ENCODE data around the gene GLI3. TPM values are rescaled to one million over a fixed set of nuclear protein-coding genes. Genes with fewer than 3 reads are reported as not detected.

The GLI3 gene
- total RNA-seq, 2 experiments from 2014 or later = not detected

- H3K27ac Mint-ChIP-seq = no peak overlapping the region
These were observed 146.2 kb downstream of the GLI3 start for GRCh38 chr7:42090806-42091205.

GRCh38 chr7:42090056-42090455 is 147.0 kb downstream of the GLI3 start:
- H3K4me1 Mint-ChIP-seq (ENCODE audit: low read depth) = no peaks in the 10 kb centered on the region
- CTCF ChIA-PET = no interaction called here
- no peaks in the 10 kb centered on the region for H3K36me3 Mint-ChIP-seq (ENCODE audit: low read depth)
- H3K9me3 Mint-ChIP-seq (ENCODE audit: insufficient read depth) = no peaks in the 10 kb centered on the region
- no peaks in the 10 kb centered on the region for H3K27me3 Mint-ChIP-seq (ENCODE audit: low read depth)
- DNase-seq = no peak
- POLR2A ChIA-PET = no interaction called here
- H3K4me3 Mint-ChIP-seq = no peak overlapping the region
- ATAC-seq = no peak
- H3K27ac Mint-ChIP-seq = no peak overlapping the region

More at GRCh38 chr7:42090806-42091205, 146.2 kb downstream of the GLI3 start:
- no peaks in the 10 kb centered on the region for H3K4me1 Mint-ChIP-seq (ENCODE audit: low read depth)
- ATAC-seq = no peak
- no peaks in the 10 kb centered on the region for H3K27me3 Mint-ChIP-seq (ENCODE audit: low read depth)
- no peak overlapping the region for H3K4me3 Mint-ChIP-seq
- H3K36me3 Mint-ChIP-seq (ENCODE audit: low read depth) = no peaks in the 10 kb centered on the region
- ChIA-PET POLR2A (no interaction called here), CTCF (no interaction called here)
- no peak for DNase-seq
- no peaks in the 10 kb centered on the region for H3K9me3 Mint-ChIP-seq (ENCODE audit: insufficient read depth)

- POLR2A ChIA-PET = no interaction called here
These were observed 149.4 kb downstream of the GLI3 start for GRCh38 chr7:42087616-42088015.

GRCh38 chr7:42085531-42085930 is 151.5 kb downstream of the GLI3 start:
- Mint-ChIP-seq H3K27me3 (ENCODE audit: low read depth) (peaks cover 6% of the 10 kb centered on the region), H3K36me3 (ENCODE audit: low read depth) (no peaks in the 10 kb centered on the region), H3K9me3 (ENCODE audit: insufficient read depth) (no peaks in the 10 kb centered on the region), H3K4me1 (ENCODE audit: low read depth) (no peaks in the 10 kb centered on the region), H3K4me3 (no peak overlapping the region), H3K27ac (no peak overlapping the region)
- ATAC-seq = no peak
- DNase-seq = no peak
- ChIA-PET POLR2A (no interaction called here), CTCF (no interaction called here)

More at GRCh38 chr7:42087616-42088015, 149.4 kb downstream of the GLI3 start:
- CTCF ChIA-PET = no interaction called here
- Mint-ChIP-seq H3K4me1 (ENCODE audit: low read depth) (no peaks in the 10 kb centered on the region), H3K9me3 (ENCODE audit: insufficient read depth) (no peaks in the 10 kb centered on the region), H3K27me3 (ENCODE audit: low read depth) (no peaks in the 10 kb centered on the region), H3K27ac (no peak overlapping the region), H3K4me3 (no peak overlapping the region), H3K36me3 (ENCODE audit: low read depth) (no peaks in the 10 kb centered on the region)
- no peak for ATAC-seq
- no peak for DNase-seq

- no peaks in the 10 kb centered on the region for H3K36me3 Mint-ChIP-seq (ENCODE audit: low read depth)
- CTCF ChIA-PET = no interaction called here
These were observed 152.7 kb downstream of the GLI3 start for GRCh38 chr7:42084263-42084662.

GRCh38 chr7:42083284-42083683 is 153.7 kb downstream of the GLI3 start:
- H3K27me3 Mint-ChIP-seq (ENCODE audit: low read depth) = peaks cover 6% of the 10 kb centered on the region
- no peaks in the 10 kb centered on the region for H3K4me1 Mint-ChIP-seq (ENCODE audit: low read depth)
- ChIA-PET CTCF (no interaction called here), POLR2A (no interaction called here)
- no peak overlapping the region for H3K4me3 Mint-ChIP-seq
- DNase-seq (no peak), ATAC-seq (no peak)
- no peaks in the 10 kb centered on the region for H3K36me3 Mint-ChIP-seq (ENCODE audit: low read depth)
- no peaks in the 10 kb centered on the region for H3K9me3 Mint-ChIP-seq (ENCODE audit: insufficient read depth)
- no peak overlapping the region for H3K27ac Mint-ChIP-seq

More at GRCh38 chr7:42084263-42084662, 152.7 kb downstream of the GLI3 start:
- no peaks in the 10 kb centered on the region for H3K9me3 Mint-ChIP-seq (ENCODE audit: insufficient read depth)
- no peaks in the 10 kb centered on the region for H3K4me1 Mint-ChIP-seq (ENCODE audit: low read depth)
- H3K27me3 Mint-ChIP-seq (ENCODE audit: low read depth) = peaks cover 6% of the 10 kb centered on the region
- POLR2A ChIA-PET = no interaction called here
- no peak for DNase-seq
- no peak overlapping the region for H3K27ac Mint-ChIP-seq
- H3K4me3 Mint-ChIP-seq = no peak overlapping the region
- no peak for ATAC-seq

GRCh38 chr7:42082144-42082543 is 154.9 kb downstream of the GLI3 start:
- H3K4me1 Mint-ChIP-seq (ENCODE audit: low read depth) = no peaks in the 10 kb centered on the region
- H3K27ac Mint-ChIP-seq = no peak overlapping the region
- DNase-seq (no peak), ATAC-seq (no peak)
- no peak overlapping the region for H3K4me3 Mint-ChIP-seq
- H3K36me3 Mint-ChIP-seq (ENCODE audit: low read depth) = no peaks in the 10 kb centered on the region
- CTCF ChIA-PET = no interaction called here
- H3K9me3 Mint-ChIP-seq (ENCODE audit: insufficient read depth) = no peaks in the 10 kb centered on the region
- H3K27me3 Mint-ChIP-seq (ENCODE audit: low read depth) = peaks cover 6% of the 10 kb centered on the region
- POLR2A ChIA-PET = no interaction called here

- CTCF ChIA-PET = no interaction called here
- Mint-ChIP-seq H3K4me1 (ENCODE audit: low read depth) (no peaks in the 10 kb centered on the region), H3K36me3 (ENCODE audit: low read depth) (no peaks in the 10 kb centered on the region), H3K27me3 (ENCODE audit: low read depth) (peaks cover 6% of the 10 kb centered on the region), H3K9me3 (ENCODE audit: insufficient read depth) (no peaks in the 10 kb centered on the region), H3K27ac (no peak overlapping the region), H3K4me3 (no peak overlapping the region)
- POLR2A ChIA-PET = no interaction called here
- DNase-seq (no peak), ATAC-seq (no peak)
These were observed 155.3 kb downstream of the GLI3 start for GRCh38 chr7:42081671-42082070.

GRCh38 chr7:42080841-42081586 is 156.0 kb downstream of the GLI3 start:
- H3K36me3 Mint-ChIP-seq (ENCODE audit: low read depth) = no peaks in the 10 kb centered on the region
- POLR2A ChIA-PET = no interaction called here
- no peaks in the 10 kb centered on the region for H3K9me3 Mint-ChIP-seq (ENCODE audit: insufficient read depth)
- no peaks in the 10 kb centered on the region for H3K4me1 Mint-ChIP-seq (ENCODE audit: low read depth)
- CTCF ChIA-PET = no interaction called here
- ATAC-seq (no peak), DNase-seq (no peak)
- peaks cover 6% of the 10 kb centered on the region for H3K27me3 Mint-ChIP-seq (ENCODE audit: low read depth)
- H3K27ac Mint-ChIP-seq = no peak overlapping the region
- no peak overlapping the region for H3K4me3 Mint-ChIP-seq

GRCh38 chr7:42077271-42078135 is 159.5 kb downstream of the GLI3 start:
- CTCF ChIA-PET = no interaction called here
- H3K36me3 Mint-ChIP-seq (ENCODE audit: low read depth) = no peaks in the 10 kb centered on the region

GRCh38 chr7:42076870-42077269 is 160.1 kb downstream of the GLI3 start:
- H3K27ac Mint-ChIP-seq = no peak overlapping the region
- peaks cover 6% of the 10 kb centered on the region for H3K27me3 Mint-ChIP-seq (ENCODE audit: low read depth)
- CTCF ChIA-PET = no interaction called here
- ATAC-seq (no peak), DNase-seq (no peak)
- no peak overlapping the region for H3K4me3 Mint-ChIP-seq
- no peaks in the 10 kb centered on the region for H3K9me3 Mint-ChIP-seq (ENCODE audit: insufficient read depth)
- H3K4me1 Mint-ChIP-seq (ENCODE audit: low read depth) = no peaks in the 10 kb centered on the region
- POLR2A ChIA-PET = no interaction called here
- H3K36me3 Mint-ChIP-seq (ENCODE audit: low read depth) = no peaks in the 10 kb centered on the region

More at GRCh38 chr7:42077271-42078135, 159.5 kb downstream of the GLI3 start:
- DNase-seq = no peak
- H3K4me3 Mint-ChIP-seq = no peak overlapping the region
- H3K9me3 Mint-ChIP-seq (ENCODE audit: insufficient read depth) = no peaks in the 10 kb centered on the region
- POLR2A ChIA-PET = interaction anchor here (0.6 kb wide), 1 partner anchor 25 kb away, joined by 3 read pairs; no protein-coding TSS in a partner anchor
- no peak overlapping the region for H3K27ac Mint-ChIP-seq
- no peak for ATAC-seq
- H3K4me1 Mint-ChIP-seq (ENCODE audit: low read depth) = no peaks in the 10 kb centered on the region
- H3K27me3 Mint-ChIP-seq (ENCODE audit: low read depth) = peaks cover 6% of the 10 kb centered on the region

- Mint-ChIP-seq H3K4me3 (no peak overlapping the region), H3K27me3 (ENCODE audit: low read depth) (no peaks in the 10 kb centered on the region), H3K4me1 (ENCODE audit: low read depth) (no peaks in the 10 kb centered on the region), H3K9me3 (ENCODE audit: insufficient read depth) (no peaks in the 10 kb centered on the region), H3K36me3 (ENCODE audit: low read depth) (no peaks in the 10 kb centered on the region), H3K27ac (no peak overlapping the region)
- ATAC-seq (no peak), DNase-seq (no peak)
- ChIA-PET CTCF (no interaction called here), POLR2A (no interaction called here)
These were observed 161.6 kb downstream of the GLI3 start for GRCh38 chr7:42075418-42075817.
